IMR-90 (cell line): ENCODE results near the gene XYLT2. TPM values are rescaled to one million over a fixed set of nuclear protein-coding genes. Genes with fewer than 3 reads are reported as not detected.

Experiments
- ATAC-seq: fragments of 200-7000 bp; cut with Tn5 transposase; 2 replicates; pipeline ENCODE4 v1.9.1; 2020; ENCODE audit warnings: low read depth, mild to moderate bottlenecking, moderate library complexity
- BruUV-seq: library from RNA; stranded (reverse); fragments of 400-500 nt; replicated peaks from 2 replicates; lab custom pipeline; 2021; lab: Mats Ljungman, UMichigan
- CTCF ChIA-PET: fragments of 300-600 bp; formaldehyde crosslinking; extraction: SDS; loops from one replicate; lab custom pipeline; 2021; ENCODE audit warnings: antibody characterized with exemption; lab: Yijun Ruan, JAX
- POLR2A ChIA-PET: fragments of 300-600 bp; sonication (Branson Sonifier 250); formaldehyde crosslinking; loops from one replicate; lab custom pipeline; 2022; ENCODE audit warnings: antibody characterized with exemption; ENCODE audit not compliant: unreplicated experiment; lab: Charles Lee
- DNase-seq: peaks from one replicate; pipeline ENCODE4 v3.0.0; 2013
- H2AFZ ChIP-seq: replicated peaks from 2 replicates; pipeline ENCODE3; 2013; ENCODE audit warnings: low read length, mild to moderate bottlenecking; ENCODE audit not compliant: poor library complexity
- H2AK5ac ChIP-seq: 2 replicates; pipeline ENCODE4 v1.6.1; 2013; ENCODE audit warnings: low read depth, low read length, inconsistent platforms
- H2AK9ac ChIP-seq: replicated peaks from 2 replicates; pipeline ENCODE3; 2013; ENCODE audit warnings: mild to moderate bottlenecking, low read depth, low read length, moderate library complexity; ENCODE audit not compliant: poor library complexity
- H2BK120ac ChIP-seq: 2 replicates; pipeline ENCODE4 v1.6.1; 2013; ENCODE audit warnings: low read depth, low read length, inconsistent platforms
- H2BK15ac ChIP-seq: 3 replicates; pipeline ENCODE4 v1.6.1; 2013; ENCODE audit warnings: low read depth, low read length, inconsistent platforms
- H2BK20ac ChIP-seq: 2 replicates; pipeline ENCODE4 v1.6.1; 2013; ENCODE audit warnings: low read depth, mild to moderate bottlenecking, inconsistent platforms, low read length, moderate library complexity
- H2BK5ac ChIP-seq: 2 replicates; pipeline ENCODE4 v1.6.1; 2013; ENCODE audit warnings: mild to moderate bottlenecking, low read depth, low read length, inconsistent platforms; ENCODE audit not compliant: poor library complexity, severe bottlenecking
- H3K14ac ChIP-seq: replicated peaks from 2 replicates; pipeline ENCODE4 v1.6.1; 2013; ENCODE audit warnings: low read depth, low read length, inconsistent platforms
- H3K18ac ChIP-seq: 2 replicates; pipeline ENCODE4 v1.6.1; 2013; ENCODE audit warnings: low read depth, low read length, control low read depth
- H3K23ac ChIP-seq: 2 replicates; pipeline ENCODE4 v1.6.1; 2013; ENCODE audit warnings: low read depth, low read length, inconsistent platforms
- H3K27ac ChIP-seq: 2 replicates; pipeline ENCODE4 v1.5.1; 2013; ENCODE audit warnings: mild to moderate bottlenecking, control low read depth, low read length; ENCODE audit not compliant: insufficient read depth
- H3K27me3 ChIP-seq: 2 replicates; pipeline ENCODE4 v1.6.1; 2013; ENCODE audit warnings: low read length; ENCODE audit not compliant: control insufficient read depth, insufficient read depth
- H3K36me3 ChIP-seq: 2 replicates; pipeline ENCODE4 v1.6.1; 2013; ENCODE audit warnings: low read length, mixed read lengths; ENCODE audit not compliant: control insufficient read depth, insufficient read depth
- H3K4ac ChIP-seq: 2 replicates; pipeline ENCODE4 v1.6.1; 2013; ENCODE audit warnings: low read depth, low read length, inconsistent platforms
- H3K4me1 ChIP-seq: 2 replicates; pipeline ENCODE4 v1.6.1; 2013; ENCODE audit warnings: low read length, mixed read lengths; ENCODE audit not compliant: control insufficient read depth, insufficient read depth
- H3K4me2 ChIP-seq: 2 replicates; pipeline ENCODE4 v1.6.1; 2013; ENCODE audit warnings: low read depth, mild to moderate bottlenecking, control low read depth, low read length, moderate library complexity
- H3K4me3 ChIP-seq: 2 replicates; pipeline ENCODE4 v1.5.1; 2013; ENCODE audit warnings: low read depth, mild to moderate bottlenecking, control low read depth, low read length, moderate library complexity; ENCODE audit not compliant: insufficient read depth
- H3K56ac ChIP-seq: 2 replicates; pipeline ENCODE4 v1.6.1; 2013; ENCODE audit warnings: low read length, inconsistent platforms; ENCODE audit not compliant: insufficient read depth; ENCODE audit errors: extremely low read depth
- H3K79me1 ChIP-seq, 2 experiments: 2 replicates each; pipeline ENCODE4 v1.6.1; 2013; ENCODE audit warnings: low read length in 2 of 2, inconsistent platforms in 1 of 2, low read depth in 1 of 2
- H3K9ac ChIP-seq: 2 replicates; pipeline ENCODE4 v1.6.1; 2013; ENCODE audit warnings: low read depth, low read length, control low read depth
- H3K9me1 ChIP-seq: 2 replicates; pipeline ENCODE4 v1.6.1; 2013; ENCODE audit warnings: low read length, inconsistent platforms; ENCODE audit not compliant: insufficient read depth
- H3K9me3 ChIP-seq: 2 replicates; pipeline ENCODE4 v1.6.1; 2013; ENCODE audit warnings: low read length; ENCODE audit not compliant: control insufficient read depth, insufficient read depth
- H4K20me1 ChIP-seq: 2 replicates; pipeline ENCODE4 v1.6.1; 2013; ENCODE audit warnings: low read length, inconsistent platforms; ENCODE audit not compliant: insufficient read depth
- H4K5ac ChIP-seq: 2 replicates; pipeline ENCODE4 v1.6.1; 2013; ENCODE audit warnings: mild to moderate bottlenecking, low read depth, low read length, control low read depth
- H4K8ac ChIP-seq, 2 experiments: 2 replicates each; pipeline ENCODE4 v1.6.1; 2013; ENCODE audit warnings: low read depth in 2 of 2, low read length in 2 of 2, control low read depth in 1 of 2, inconsistent platforms in 1 of 2
- H4K91ac ChIP-seq: 2 replicates; pipeline ENCODE4 v1.6.1; 2013; ENCODE audit warnings: low read depth, low read length, inconsistent platforms; ENCODE audit not compliant: insufficient read depth
- CHD1 ChIP-seq: IDR thresholded peaks from 2 replicates; pipeline ENCODE4 v1.6.1; 2012; ENCODE audit warnings: low read depth, low read length, improper control_type of control experiment
- FOS ChIP-seq: fragments of 150-350 bp; IDR thresholded peaks from 2 replicates; pipeline ENCODE4 v1.6.1; 2016; ENCODE audit warnings: low read depth, low read length
- MAFK ChIP-seq: IDR thresholded peaks from 2 replicates; pipeline ENCODE4 v1.6.1; 2012; ENCODE audit warnings: low read depth, low read length, improper control_type of control experiment
- MAZ ChIP-seq: IDR thresholded peaks from 2 replicates; pipeline ENCODE4 v1.6.1; 2012; ENCODE audit warnings: low read depth, mild to moderate bottlenecking, low read length, improper control_type of control experiment, moderate library complexity, borderline replicate concordance
- NFE2L2 ChIP-seq: fragments of 150-350 bp; IDR thresholded peaks from 2 replicates; pipeline ENCODE4 v1.6.1; 2016; ENCODE audit warnings: low read depth, mild to moderate bottlenecking, low read length
- POLR2A ChIP-seq: IDR thresholded peaks from 2 replicates; pipeline ENCODE4 v1.6.1; 2012; ENCODE audit warnings: mild to moderate bottlenecking, low read depth, low read length
- RAD21 ChIP-seq: IDR thresholded peaks from 2 replicates; pipeline ENCODE4 v1.6.1; 2012; ENCODE audit warnings: low read length, improper control_type of control experiment
- dilution Hi-C: fragments of 300-500 bp; cut with HindIII; formaldehyde crosslinking; loops from one replicate; pipeline ENCODE4 v1.14.3; 2018; ENCODE audit warnings: low sequenced_read_pairs; ENCODE audit not compliant: unreplicated experiment
- in situ Hi-C: fragments of 300-500 bp; cut with MboI; formaldehyde crosslinking; loops from 3 replicates; pipeline ENCODE4 v1.14.3; 2019; ENCODE audit warnings: low sequenced_read_pairs, inconsistent platforms, mixed read lengths
- intact Hi-C: fragments of 100-400 bp; cut with micrococcal nuclease; formaldehyde crosslinking; loops from 2 replicates; pipeline ENCODE4 v1.10.0; 2022
- polyA plus RNA-seq, 3 experiments: library from polyadenylated mRNA; depleted of rRNA; stranded (reverse); fragments of >200 nt; gene quantifications; 2 replicates each; pipeline ENCODE4 v1.2.3, GENCODE V29; 2012; ENCODE audit warnings: low replicate concordance in 1 of 3
- total RNA-seq: library from RNA; depleted of rRNA; stranded (reverse); fragments of >200 nt; gene quantifications from 2 replicates; pipeline ENCODE4 v1.2.3, GENCODE V29; 2012
- TF ChIP-seq, protein P1 (sequence below): conservative IDR thresholded peaks from 2 replicates; pipeline ENCODE4 v1.5.1; 2012; ENCODE audit warnings: mild to moderate bottlenecking, low read depth, low read length, improper control_type of control experiment

The XYLT2 gene
- total and polyA plus RNA-seq, 2 of the 4 experiments (the other 2 are of a cell fraction), result 27.7 to 31.9 TPM

- Histone ChIP-seq H3K4me1 (no peaks in the 10 kb centered on the region), H3K18ac (no peak overlapping the region), H3K79me1 (no peaks in the 10 kb centered on the region), H2AFZ (no peak overlapping the region), H3K14ac (no peak overlapping the region), H2AK5ac (no peak overlapping the region), H3K23ac (no peak overlapping the region), H4K20me1 (no peaks in the 10 kb centered on the region), H2BK120ac (no peak overlapping the region), H4K5ac (no peak overlapping the region), H2BK5ac (no peak overlapping the region), H3K9ac (no peak overlapping the region), H3K9me1 (no peaks in the 10 kb centered on the region), H3K27ac (no peak overlapping the region), H2BK20ac (no peak overlapping the region), H2AK9ac (no peak overlapping the region), H3K4me2 (no peak overlapping the region), H4K91ac (no peak overlapping the region), H3K56ac (no peak overlapping the region), H3K4me3 (no peak overlapping the region), H4K8ac (no peak overlapping the region), H3K27me3 (0 out of 2 replicates have a peak, but pooled peaks cover 2% of the 10 kb centered on the region), H3K9me3 (peaks cover 2% of the 10 kb centered on the region; the same call in 1 of the 2 replicates), H3K36me3 (no peaks in the 10 kb centered on the region), H3K4ac (no peak overlapping the region), H2BK15ac (no peak overlapping the region)
- ATAC-seq (no peak), DNase-seq (no peak)
- in situ Hi-C loops, result no loop called here
- ChIA-PET POLR2A (no interaction called here), CTCF (no interaction called here)
- dilution Hi-C loops, result no loop called here
- TF ChIP-seq NFE2L2 (no peak), MAZ (no peak), MAFK (no peak), FOS (no peak), RAD21 (no peak), CHD1 (no peak), POLR2A (no peak)
- TF ChIP-seq, protein P1, sequence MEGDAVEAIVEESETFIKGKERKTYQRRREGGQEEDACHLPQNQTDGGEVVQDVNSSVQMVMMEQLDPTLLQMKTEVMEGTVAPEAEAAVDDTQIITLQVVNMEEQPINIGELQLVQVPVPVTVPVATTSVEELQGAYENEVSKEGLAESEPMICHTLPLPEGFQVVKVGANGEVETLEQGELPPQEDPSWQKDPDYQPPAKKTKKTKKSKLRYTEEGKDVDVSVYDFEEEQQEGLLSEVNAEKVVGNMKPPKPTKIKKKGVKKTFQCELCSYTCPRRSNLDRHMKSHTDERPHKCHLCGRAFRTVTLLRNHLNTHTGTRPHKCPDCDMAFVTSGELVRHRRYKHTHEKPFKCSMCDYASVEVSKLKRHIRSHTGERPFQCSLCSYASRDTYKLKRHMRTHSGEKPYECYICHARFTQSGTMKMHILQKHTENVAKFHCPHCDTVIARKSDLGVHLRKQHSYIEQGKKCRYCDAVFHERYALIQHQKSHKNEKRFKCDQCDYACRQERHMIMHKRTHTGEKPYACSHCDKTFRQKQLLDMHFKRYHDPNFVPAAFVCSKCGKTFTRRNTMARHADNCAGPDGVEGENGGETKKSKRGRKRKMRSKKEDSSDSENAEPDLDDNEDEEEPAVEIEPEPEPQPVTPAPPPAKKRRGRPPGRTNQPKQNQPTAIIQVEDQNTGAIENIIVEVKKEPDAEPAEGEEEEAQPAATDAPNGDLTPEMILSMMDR, result no peak
- intact Hi-C loops, result no loop called here
- no TSS peak for BruUV-seq
These were observed 7.3 kb upstream of the XYLT2 start for GRCh38 chr17:50338645-50339044.
